DOHH2 (cell line): ENCODE data around the gene ERI2.

Experiments
- H3F3A ChIP-seq: fragments of 200-600 bp; sonication (generic), shearing (Covaris generic); 2 replicates; pipeline ENCODE4 v1.6.0; 2016; ENCODE audit warnings: antibody characterized with exemption, mild to moderate bottlenecking; ENCODE audit not compliant: control insufficient read depth, insufficient read depth
- H3K27ac ChIP-seq: fragments of 200-600 bp; sonication (generic); 2 replicates; pipeline ENCODE4 v1.5.1; 2014; ENCODE audit warnings: low read depth, mild to moderate bottlenecking, low read length, moderate library complexity
- H3K27me3 ChIP-seq: fragments of 200-600 bp; sonication (generic); 2 replicates; pipeline ENCODE4 v1.6.1; 2014; ENCODE audit warnings: mild to moderate bottlenecking, low read length, mixed read lengths; ENCODE audit not compliant: control insufficient read depth
- H3K36me3 ChIP-seq: fragments of 200-600 bp; sonication (generic); 2 replicates; pipeline ENCODE4 v1.6.1; 2014; ENCODE audit warnings: mild to moderate bottlenecking, low read length, moderate library complexity, mixed read lengths; ENCODE audit not compliant: control insufficient read depth
- H3K4me1 ChIP-seq: fragments of 200-600 bp; sonication (generic); 2 replicates; pipeline ENCODE4 v1.6.1; 2014; ENCODE audit warnings: mild to moderate bottlenecking, low read length, mixed read lengths; ENCODE audit not compliant: control insufficient read depth
- H3K4me2 ChIP-seq: fragments of 200-600 bp; sonication (generic); 2 replicates; pipeline ENCODE4 v1.6.0; 2014; ENCODE audit warnings: mild to moderate bottlenecking, low read length, moderate library complexity
- H3K4me3 ChIP-seq: fragments of 200-600 bp; sonication (generic); 2 replicates; pipeline ENCODE4 v1.5.1; 2014; ENCODE audit warnings: mild to moderate bottlenecking, low read length, mixed read lengths
- H3K79me2 ChIP-seq: fragments of 200-600 bp; sonication (generic); 2 replicates; pipeline ENCODE4 v1.6.1; 2014; ENCODE audit warnings: mild to moderate bottlenecking, low read length, mixed read lengths; ENCODE audit not compliant: control insufficient read depth
- H3K9me2 ChIP-seq: fragments of 200-600 bp; sonication (generic); replicated peaks from 2 replicates; pipeline ENCODE4 v1.6.1; 2014; ENCODE audit warnings: mild to moderate bottlenecking, low read length, mixed read lengths; ENCODE audit not compliant: control insufficient read depth
- H3K9me3 ChIP-seq: fragments of 200-600 bp; sonication (generic); 2 replicates; pipeline ENCODE4 v1.6.1; 2014; ENCODE audit warnings: antibody characterized with exemption, low read length, mixed read lengths; ENCODE audit not compliant: control insufficient read depth, insufficient read depth
- H4K20me1 ChIP-seq: fragments of 200-600 bp; sonication (generic); 2 replicates; pipeline ENCODE4 v1.6.0; 2014; ENCODE audit warnings: low read depth, mild to moderate bottlenecking, antibody characterized with exemption, low read length, moderate library complexity; ENCODE audit not compliant: control insufficient read depth, insufficient read depth
- CTCF ChIP-seq: fragments of 200-600 bp; sonication (generic); IDR thresholded peaks from one replicate; pipeline ENCODE4 v1.5.1; 2014; ENCODE audit warnings: antibody characterized with exemption, mild to moderate bottlenecking, low read depth, low read length; ENCODE audit not compliant: poor library complexity, severe bottlenecking
- EZH2phosphoT487 ChIP-seq: fragments of 200-600 bp; sonication (generic); IDR thresholded peaks from 2 replicates; pipeline ENCODE4 v1.6.1; 2017; ENCODE audit warnings: borderline replicate concordance, mild to moderate bottlenecking, antibody characterized with exemption, low read length, moderate library complexity, mixed read lengths

ERI2 gene

GRCh38 chr16:20803561-20804214 lies 2.6 kb downstream of the ERI2 start:
- H3K4me1 ChIP-seq: peaks cover 17% of the 10 kb centered on the region
- H3K9me3 ChIP-seq: no peaks in the 10 kb centered on the region
- peaks cover 23% of the 10 kb centered on the region for H3F3A ChIP-seq
- H3K4me2 ChIP-seq: no peak overlapping the region
- no peak overlapping the region for H3K27ac ChIP-seq
- no peaks in the 10 kb centered on the region for H3K9me2 ChIP-seq
- TF ChIP-seq CTCF (no peak), EZH2phosphoT487 (no peak)
- peaks cover 19% of the 10 kb centered on the region for H3K36me3 ChIP-seq
- H3K4me3 ChIP-seq: no peak overlapping the region
- H3K27me3 ChIP-seq: no peaks in the 10 kb centered on the region
- H3K79me2 ChIP-seq: peaks cover 19% of the 10 kb centered on the region
- no peaks in the 10 kb centered on the region for H4K20me1 ChIP-seq

- no peak for TF ChIP-seq CTCF
- no peak for TF ChIP-seq EZH2phosphoT487
- Histone ChIP-seq H4K20me1 (no peaks in the 10 kb centered on the region), H3K27me3 (no peaks in the 10 kb centered on the region), H3K4me3 (no peak overlapping the region), H3K4me2 (no peak overlapping the region), H3K36me3 (peaks cover 24% of the 10 kb centered on the region), H3K79me2 (peaks cover 17% of the 10 kb centered on the region), H3K27ac (no peak overlapping the region), H3K9me3 (no peaks in the 10 kb centered on the region), H3F3A (peaks cover 23% of the 10 kb centered on the region), H3K9me2 (no peaks in the 10 kb centered on the region), H3K4me1 (peaks cover 16% of the 10 kb centered on the region)
Measured at GRCh38 chr16:20803192-20803560, 3.1 kb downstream of the ERI2 start.

- Histone ChIP-seq H3K27ac (no peak overlapping the region), H4K20me1 (no peaks in the 10 kb centered on the region), H3K4me1 (peaks cover 9% of the 10 kb centered on the region), H3K79me2 (no peaks in the 10 kb centered on the region), H3K9me3 (no peaks in the 10 kb centered on the region), H3F3A (peaks cover 19% of the 10 kb centered on the region), H3K9me2 (no peaks in the 10 kb centered on the region), H3K4me3 (no peak overlapping the region), H3K36me3 (peaks cover 35% of the 10 kb centered on the region), H3K4me2 (no peak overlapping the region), H3K27me3 (no peaks in the 10 kb centered on the region)
- TF ChIP-seq CTCF (no peak), EZH2phosphoT487 (no peak)
Measured at GRCh38 chr16:20801278-20801677, 5.0 kb downstream of the ERI2 start.
